Right lung (tissue), 5 donors: ENCODE results near the gene CNKSR1. TPM values are rescaled to one million over a fixed set of nuclear protein-coding genes. Genes with fewer than 3 reads are reported as not detected.

Source experiments
- DNase-seq, 2 donors: peaks; one replicate each; pipeline ENCODE4 v3.0.0-alpha.2; 2013
- polyA plus RNA-seq, 5 donors: library from polyadenylated mRNA; unstranded; fragments of 120-200 nt; gene quantifications; one replicate each; pipeline versions ENCODE4 v1.2.1 to v1.2.3, GENCODE V29; 2013; ENCODE audit warnings: inconsistent platforms in 1 of 5, low replicate concordance in 1 of 5; ENCODE audit not compliant: insufficient read length in 5 of 5, insufficient read depth in 1 of 5

Gene CNKSR1
- polyA plus RNA-seq, 5 donors, result 15.2 to 25.9 (median 24.0) TPM

DNA sequence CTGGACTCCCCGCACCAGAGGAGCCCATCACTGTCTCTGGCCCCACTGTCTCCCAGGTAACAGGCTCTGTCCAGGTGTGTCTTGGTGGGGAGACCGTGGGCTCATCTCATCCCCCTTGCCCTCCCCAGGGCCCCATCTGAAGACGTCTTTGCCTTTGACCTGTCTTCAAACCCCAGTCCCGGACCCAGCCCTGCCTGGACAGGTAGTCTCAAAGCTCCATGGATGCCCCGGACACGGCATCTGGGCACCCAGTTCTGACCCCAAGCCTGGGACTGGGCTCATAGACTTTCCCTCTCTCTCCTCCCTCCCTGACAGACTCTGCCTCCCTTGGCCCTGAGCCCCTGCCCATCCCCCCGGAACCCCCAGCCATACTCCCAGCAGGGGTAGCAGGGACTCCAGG is 6.8 kb downstream of the CNKSR1 start:
- DNase-seq, result no peak

DNA sequence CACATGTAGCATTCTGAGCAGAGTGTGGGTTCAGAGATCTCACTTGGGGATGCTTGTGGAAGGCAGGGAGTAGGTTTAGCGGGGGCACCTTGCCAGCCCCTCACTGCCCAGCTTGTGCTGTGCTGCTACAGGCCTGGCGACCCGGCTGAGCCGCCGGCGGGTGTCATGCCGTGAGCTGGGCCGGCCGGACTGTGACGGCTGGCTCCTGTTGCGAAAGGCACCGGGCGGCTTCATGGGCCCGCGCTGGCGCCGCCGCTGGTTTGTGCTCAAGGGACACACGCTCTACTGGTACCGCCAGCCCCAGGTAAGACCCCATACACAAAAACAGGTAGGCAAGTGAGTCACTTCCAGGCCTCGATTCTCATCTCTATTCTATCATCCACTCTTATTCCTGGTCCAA is 7.6 kb downstream of the CNKSR1 start:
- no peak for DNase-seq

DNA sequence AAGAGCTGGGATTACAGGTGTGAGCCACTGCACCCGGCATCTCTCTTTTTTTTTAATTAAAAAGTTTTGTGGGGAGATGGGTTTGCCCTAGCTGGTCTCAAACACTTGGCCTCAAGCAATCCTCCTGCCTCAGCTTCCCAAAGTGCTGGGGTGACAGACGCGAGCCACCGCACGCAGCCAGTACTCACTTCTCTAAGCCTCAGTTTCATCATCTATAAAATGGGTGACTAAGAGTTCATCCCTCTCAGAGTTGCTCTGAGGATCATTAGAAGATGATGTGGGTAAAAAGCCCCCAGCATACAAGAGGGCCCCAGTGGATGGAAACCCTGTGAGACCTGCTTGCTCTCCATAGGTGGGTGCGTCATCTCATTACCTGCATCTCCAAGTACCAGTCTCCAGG is 10.6 kb downstream of the CNKSR1 start:
- no peak for DNase-seq

DNA sequence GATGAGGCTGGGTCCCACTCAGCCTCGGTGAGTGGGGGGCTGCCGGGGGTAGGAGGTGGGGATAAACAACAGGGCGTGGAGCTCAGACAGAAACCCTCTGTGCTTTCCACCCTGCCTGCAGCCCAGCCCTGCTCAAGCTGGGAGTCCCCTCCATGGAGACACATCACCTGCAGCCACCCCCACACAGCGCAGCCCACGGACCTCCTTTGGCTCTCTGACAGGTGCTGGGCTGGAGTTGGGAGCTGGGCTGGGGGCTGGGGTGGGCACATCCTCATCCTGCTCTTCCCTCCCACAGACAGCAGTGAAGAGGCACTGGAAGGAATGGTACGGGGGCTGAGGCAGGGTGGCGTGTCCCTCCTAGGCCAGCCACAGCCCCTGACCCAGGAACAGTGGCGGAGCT is 11.2 kb downstream of the CNKSR1 start:
- DNase-seq, result no peak

DNA sequence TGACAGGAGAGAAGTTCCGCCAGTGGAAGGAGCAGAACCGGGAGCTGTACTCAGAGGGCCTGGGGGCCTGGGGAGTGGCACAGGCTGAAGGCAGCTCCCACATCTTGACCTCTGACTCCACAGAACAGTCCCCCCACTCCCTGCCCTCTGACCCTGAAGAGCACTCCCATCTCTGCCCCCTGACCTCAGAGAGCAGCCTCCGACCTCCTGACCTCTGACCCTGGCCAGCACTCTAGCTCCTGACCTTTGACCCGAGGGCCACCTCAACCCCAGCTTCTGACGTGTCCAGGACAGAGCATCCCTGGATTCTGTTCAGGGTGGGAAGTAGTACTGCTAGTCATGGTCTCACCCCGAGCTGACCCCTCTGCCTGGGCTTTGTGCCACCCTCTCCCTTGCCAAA is 12.0 kb downstream of the CNKSR1 start:
- no peak for DNase-seq

GRCh38 chr1:26189751-26190275 is 12.5 kb downstream of the CNKSR1 start:
- DNase-seq, result no peak

GRCh38 chr1:26190373-26190987 is 13.2 kb downstream of the CNKSR1 start, which contains the start of gene CATSPER4:
Gene CATSPER4, plus strand, starts transcription at chr1:26190602. Its CDS starts 26 bp downstream, at chr1:26190628.
- DNase-seq, result no peak

- DNase-seq, result no peak
These were observed 14.4 kb downstream of the CNKSR1 start for GRCh38 chr1:26191739-26192138.

- no peak for DNase-seq
These were observed 18.5 kb downstream of the CNKSR1 start for GRCh38 chr1:26195805-26196204.

DNA sequence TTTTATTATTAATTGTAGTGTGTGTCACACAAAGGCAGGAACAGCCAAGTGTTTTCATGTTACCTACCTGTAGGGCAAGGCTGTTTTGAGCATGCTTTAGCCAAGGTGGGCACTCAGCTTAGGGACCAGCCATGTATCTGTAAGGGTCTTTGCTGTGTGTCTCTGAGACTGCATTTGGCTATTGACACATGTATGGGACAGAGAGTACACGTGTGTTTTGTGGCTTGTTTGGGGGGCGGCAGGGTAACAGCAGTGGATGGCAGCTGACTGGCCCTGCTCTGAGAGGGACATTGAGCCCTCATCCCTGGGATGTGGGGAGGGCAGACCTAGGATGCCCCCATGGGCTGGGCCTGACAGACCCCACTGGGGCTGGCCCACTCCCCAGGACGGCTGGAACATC is 20.0 kb downstream of the CNKSR1 start:
- no peak for DNase-seq

- DNase-seq, result no peak
These were observed 20.5 kb downstream of the CNKSR1 start for GRCh38 chr1:26197813-26198212.

DNA sequence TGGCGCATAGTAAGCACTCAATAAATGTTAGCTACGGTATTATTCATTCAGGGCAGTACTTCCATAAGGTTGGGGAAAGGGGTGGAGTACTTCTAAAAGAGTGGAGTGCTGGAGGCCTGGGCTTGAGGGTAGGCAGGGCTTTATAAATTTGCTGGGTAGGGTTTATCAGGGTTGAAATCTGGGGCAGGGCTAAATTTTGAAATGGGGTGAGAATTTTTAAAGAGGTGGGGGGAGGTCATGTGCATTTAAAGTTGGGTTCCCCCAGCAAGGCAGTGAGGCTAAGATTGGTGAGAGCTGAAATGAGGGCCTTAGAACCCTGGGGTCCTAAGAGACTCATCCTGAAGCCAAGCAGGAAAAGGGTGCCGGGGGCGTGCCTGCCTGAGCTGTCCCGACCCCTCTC is 23.1 kb downstream of the CNKSR1 start:
- DNase-seq, result no peak

- no peak for DNase-seq
These were observed 26.5 kb downstream of the CNKSR1 start for GRCh38 chr1:26203642-26204318.

DNA sequence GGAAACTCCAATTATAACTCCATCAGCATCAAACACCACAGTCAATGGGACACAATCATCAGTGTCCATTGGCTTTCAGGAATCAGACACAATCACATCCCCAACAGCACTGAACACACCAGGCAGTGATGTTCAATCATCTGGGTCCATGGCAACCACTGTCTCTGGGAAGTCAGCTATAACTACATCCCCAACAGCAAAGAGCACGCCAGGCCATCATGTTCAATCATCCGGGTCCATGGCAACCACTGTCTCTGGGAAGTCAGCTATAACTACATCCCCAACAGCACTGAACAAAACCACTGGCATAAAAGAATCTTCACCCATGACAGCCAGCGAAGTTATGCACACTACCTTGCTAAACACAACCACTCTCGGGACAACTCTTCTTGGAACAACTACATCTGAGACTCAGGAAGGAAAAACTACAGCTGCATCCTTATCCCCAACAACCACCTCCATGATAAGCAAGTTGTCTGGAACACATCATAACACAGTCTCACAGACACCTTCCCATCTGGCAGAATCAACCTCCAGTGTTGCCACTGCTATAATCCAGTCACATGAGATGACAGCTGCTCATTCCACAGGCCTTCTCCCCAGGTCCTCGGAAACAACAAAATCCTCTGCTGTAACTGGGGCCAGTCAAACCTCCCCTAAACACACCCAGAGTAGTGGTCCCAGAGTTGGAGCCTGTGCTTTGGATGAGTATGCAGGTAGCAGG is 33.0 kb downstream of the CNKSR1 start:
- no peak for DNase-seq

GRCh38 chr1:26212726-26213125 is 35.4 kb downstream of the CNKSR1 start:
- no peak for DNase-seq

- DNase-seq, result no peak
These were observed 36.1 kb downstream of the CNKSR1 start for GRCh38 chr1:26213335-26213905.

GRCh38 chr1:26215246-26215645 is 38.0 kb downstream of the CNKSR1 start:
- DNase-seq, result no peak

- no peak for DNase-seq
These were observed 41.7 kb downstream of the CNKSR1 start for GRCh38 chr1:26218906-26219494.

DNA sequence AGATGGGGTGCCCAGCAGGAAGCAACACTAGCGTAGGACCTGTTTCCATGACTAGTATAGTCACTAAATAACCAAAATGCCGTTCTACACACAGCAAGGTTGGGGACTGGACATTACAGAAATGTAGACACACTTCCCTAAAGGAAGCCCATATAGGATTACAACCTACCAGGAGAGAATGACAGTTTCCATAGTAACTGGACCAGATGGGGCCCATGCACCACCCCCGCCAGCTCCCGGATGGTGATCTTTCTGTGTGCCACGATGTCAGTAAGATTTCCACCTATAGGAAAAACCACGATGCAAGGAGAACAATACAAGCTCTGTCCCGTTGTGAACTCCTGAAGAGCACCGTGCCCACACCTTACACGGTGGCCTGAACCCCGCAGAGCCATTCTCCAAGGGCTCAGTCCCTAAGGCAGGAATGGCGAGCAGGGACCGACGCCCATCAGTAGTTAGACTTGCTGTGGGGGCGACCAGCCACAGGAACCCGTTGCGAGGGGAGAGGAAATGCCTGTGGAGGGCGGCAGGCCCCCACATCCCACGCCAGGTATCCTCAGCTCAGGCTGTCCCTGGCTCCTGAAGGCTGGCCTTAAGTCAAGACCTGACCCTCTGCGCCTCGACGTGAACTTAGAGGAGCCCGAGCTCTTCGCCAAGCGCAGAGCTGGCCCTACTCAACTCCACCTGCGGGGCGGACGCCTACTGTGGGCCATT is 43.1 kb downstream of the CNKSR1 start:
- DNase-seq, result no peak

GRCh38 chr1:26221094-26221493 is 43.8 kb downstream of the CNKSR1 start:
- DNase-seq, result no peak

DNA sequence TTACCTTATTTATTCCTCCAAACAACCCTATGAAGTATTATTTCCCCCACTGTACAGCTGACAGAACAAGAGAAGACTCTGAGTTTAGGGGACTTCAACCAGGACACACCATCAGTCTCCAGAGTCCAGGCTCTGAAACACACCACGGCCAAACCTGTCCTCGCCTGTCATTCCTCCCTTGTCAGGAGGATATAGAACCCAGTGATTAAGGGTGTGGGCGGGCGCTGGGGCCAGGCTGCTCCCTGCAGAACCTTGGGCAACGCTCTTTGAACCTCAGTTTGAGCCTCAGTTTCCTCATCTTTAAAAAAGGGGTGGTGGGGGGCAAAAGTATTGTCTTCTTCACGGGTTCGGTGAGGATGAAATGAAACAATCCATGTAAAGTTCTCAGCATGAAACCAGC is 47.3 kb downstream of the CNKSR1 start:
- DNase-seq, result no peak
